Osteocyte (in vitro differentiated cells): ENCODE data around the gene TMEM120B. TPM values are rescaled to one million over a fixed set of nuclear protein-coding genes. Genes with fewer than 3 reads are reported as not detected.

Experiments
- DNase-seq: peaks from one replicate; pipeline ENCODE4 v3.0.0; 2021; ENCODE audit warnings: mixed read lengths; ENCODE audit not compliant: unreplicated experiment; ENCODE audit errors: extremely low spot score
- H3K27ac Mint-ChIP-seq: one replicate; pipeline ENCODE4 v1.8.0; 2021; ENCODE audit warnings: mild to moderate bottlenecking, mixed read lengths; ENCODE audit not compliant: unreplicated experiment
- H3K27me3 Mint-ChIP-seq: one replicate; pipeline ENCODE4 v1.8.0; 2021; ENCODE audit warnings: mixed read lengths; ENCODE audit not compliant: unreplicated experiment
- H3K36me3 Mint-ChIP-seq: one replicate; pipeline ENCODE4 v1.8.0; 2021; ENCODE audit warnings: mixed read lengths; ENCODE audit not compliant: unreplicated experiment
- H3K4me1 Mint-ChIP-seq: one replicate; pipeline ENCODE4 v1.8.0; 2021; ENCODE audit warnings: mixed read lengths; ENCODE audit not compliant: unreplicated experiment
- H3K4me3 Mint-ChIP-seq: one replicate; pipeline ENCODE4 v1.8.0; 2021; ENCODE audit warnings: mild to moderate bottlenecking, moderate library complexity, mixed read lengths; ENCODE audit not compliant: unreplicated experiment
- H3K9me3 Mint-ChIP-seq: one replicate; pipeline ENCODE4 v1.8.0; 2021; ENCODE audit warnings: mixed read lengths; ENCODE audit not compliant: unreplicated experiment
- CTCF ChIP-seq: fragments of 200-600 bp; sonication (generic); IDR thresholded peaks from 2 replicates; pipeline ENCODE4 v1.5.0; 2021; ENCODE audit warnings: antibody characterized with exemption, mild to moderate bottlenecking, moderate library complexity
- total RNA-seq: library from RNA; stranded (reverse); gene quantifications from 2 replicates; pipeline ENCODE4 v1.2.1, GENCODE V29; 2021

TMEM120B gene
- total RNA-seq, 1 donor from 2014 or later: 13.2 TPM

- H3K36me3 Mint-ChIP-seq: peaks cover 4% of the 10 kb centered on the region
- no peak overlapping the region for H3K27ac Mint-ChIP-seq
- H3K4me3 Mint-ChIP-seq: no peak overlapping the region
- no peaks in the 10 kb centered on the region for H3K9me3 Mint-ChIP-seq
- H3K27me3 Mint-ChIP-seq: no peaks in the 10 kb centered on the region
- TF ChIP-seq CTCF: no peak
- H3K4me1 Mint-ChIP-seq: peaks cover 31% of the 10 kb centered on the region
- no peak for DNase-seq
These were observed 79.4 kb downstream of the TMEM120B start for GRCh38 chr12:121791671-121792551.

- Mint-ChIP-seq H3K27me3 (no peaks in the 10 kb centered on the region), H3K27ac (no peak overlapping the region), H3K9me3 (no peaks in the 10 kb centered on the region), H3K4me3 (peak overlapping the region; percentile 51), H3K4me1 (peaks cover 37% of the 10 kb centered on the region), H3K36me3 (peaks cover 4% of the 10 kb centered on the region)
- no peak for DNase-seq
- no peak for TF ChIP-seq CTCF
These were observed 80.3 kb downstream of the TMEM120B start for GRCh38 chr12:121792607-121793439.

DNA sequence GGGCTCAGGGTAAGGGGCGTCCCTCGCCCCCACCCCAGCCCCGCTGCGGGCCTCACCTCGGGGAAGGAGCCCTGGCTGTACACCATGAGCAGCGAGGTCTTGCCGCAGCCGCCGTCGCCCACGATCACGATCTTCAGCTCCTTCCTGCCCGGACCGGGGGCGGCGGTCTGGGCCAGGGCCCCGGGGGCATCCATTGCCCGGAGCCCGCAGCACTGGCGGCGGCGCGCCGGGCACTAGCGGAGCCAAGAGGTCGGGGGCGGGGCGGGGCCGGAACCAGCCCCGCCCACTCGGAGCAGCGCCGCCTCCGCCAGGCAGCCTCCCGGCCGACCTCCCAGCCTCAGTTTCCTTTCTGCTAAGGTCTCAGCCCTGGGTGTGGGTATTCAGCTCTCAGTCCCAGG is 80.9 kb downstream of the TMEM120B start, which contains the start of gene RHOF:
TSS of gene RHOF (minus strand) at position 249 of the 398 bp plus-strand sequence. CDS start at position 194, 55 bp downstream.
- no peaks in the 10 kb centered on the region for H3K9me3 Mint-ChIP-seq
- TF ChIP-seq CTCF: no peak
- no peaks in the 10 kb centered on the region for H3K27me3 Mint-ChIP-seq
- no peak for DNase-seq
- H3K4me1 Mint-ChIP-seq: peaks cover 43% of the 10 kb centered on the region
- H3K36me3 Mint-ChIP-seq: peaks cover 7% of the 10 kb centered on the region
- H3K27ac Mint-ChIP-seq: peak within 1 kb of the TSS; percentile 95
- H3K4me3 Mint-ChIP-seq: peak within 1 kb of the TSS; percentile 70

DNA sequence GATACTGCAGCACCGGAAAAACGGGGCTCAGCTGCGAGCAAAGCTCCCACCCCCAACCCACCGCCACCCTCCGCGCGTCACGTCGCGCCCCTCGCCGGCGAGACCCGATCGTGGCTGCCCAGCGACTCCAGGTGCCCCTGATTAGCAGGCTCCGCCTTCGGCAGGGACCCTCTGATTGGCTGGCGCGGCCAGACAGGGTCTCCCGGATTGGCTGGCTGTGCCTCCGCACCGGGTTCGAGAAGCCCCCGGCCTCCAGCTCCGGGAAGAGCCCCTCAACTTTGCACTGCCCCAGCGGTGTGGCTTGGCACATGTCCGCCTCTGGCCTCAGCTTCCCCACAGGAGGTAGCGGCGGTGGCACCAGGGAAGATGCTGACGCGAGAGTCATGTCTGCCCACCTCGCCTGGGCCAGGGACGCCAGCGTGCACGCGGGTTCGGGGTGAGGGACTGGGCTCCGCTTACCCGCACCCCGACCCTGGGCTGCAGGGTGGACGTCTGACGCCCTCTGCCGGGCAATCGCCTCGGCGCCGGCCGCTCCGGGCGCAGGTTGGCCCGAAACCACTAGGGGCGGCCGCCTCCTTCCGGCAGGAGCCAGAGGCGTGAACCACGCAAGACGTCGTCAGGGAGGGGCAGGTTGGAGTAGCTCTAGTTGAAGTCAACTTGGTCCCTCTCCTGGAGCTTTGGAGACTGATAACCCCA is 81.4 kb downstream of the TMEM120B start:
- no peaks in the 10 kb centered on the region for H3K27me3 Mint-ChIP-seq
- H3K4me3 Mint-ChIP-seq: peak overlapping the region; percentile 70
- H3K9me3 Mint-ChIP-seq: no peaks in the 10 kb centered on the region
- peaks cover 48% of the 10 kb centered on the region for H3K4me1 Mint-ChIP-seq
- H3K27ac Mint-ChIP-seq: peak overlapping the region; percentile 95
- peaks cover 10% of the 10 kb centered on the region for H3K36me3 Mint-ChIP-seq
- TF ChIP-seq CTCF: peak; percentile 100
- DNase-seq: peak; percentile 96
